T-helper 1 cell treated with Interleukin-12 subunit alpha and Interleukin-12 subunit beta and Interleukin-4 antibody, amounts not matched to agents 30 ng/mL and 1 ng/mL, for 36 hours (primary cell): ENCODE data around the gene SUGT1. TPM values are rescaled to one million over a fixed set of nuclear protein-coding genes. Genes with fewer than 3 reads are reported as not detected.

Source experiments
- intact Hi-C: fragments of 100-400 bp; cut with micrococcal nuclease; formaldehyde crosslinking; loops from one replicate; pipeline ENCODE4 v1.15.1; 2024
- total RNA-seq: library from RNA; stranded (reverse); gene quantifications from 2 replicates; pipeline ENCODE4 v1.2.3, GENCODE V29; 2022

The SUGT1 gene
- total RNA-seq, 1 donor from 2014 or later, result 48.6 TPM

- intact Hi-C loops, result no loop called here
Observed at GRCh38 chr13:52736891-52737290, 84.3 kb downstream of the SUGT1 start.

- intact Hi-C loops, result no loop called here
Observed at GRCh38 chr13:52737451-52737850, 84.8 kb downstream of the SUGT1 start.

GRCh38 chr13:52737965-52738364, 85.3 kb downstream of the SUGT1 start:
- intact Hi-C loops, result no loop called here

- intact Hi-C loops, result loop anchor here (1.0 kb wide), 1 partner anchor 74 kb away; no protein-coding TSS in a partner anchor
Observed at GRCh38 chr13:52738719-52739467, 86.3 kb downstream of the SUGT1 start.

GRCh38 chr13:52739468-52740071, 86.9 kb downstream of the SUGT1 start, which contains the start of gene CNMD:
Gene CNMD, minus strand, starts transcription at chr13:52739820. Its CDS starts 119 bp downstream, at chr13:52739701.
- intact Hi-C loops, result loop anchor here (1.0 kb wide), 1 partner anchor 74 kb away; no protein-coding TSS in a partner anchor

- intact Hi-C loops, result no loop called here
Observed at GRCh38 chr13:52743569-52743968, 90.9 kb downstream of the SUGT1 start.

- intact Hi-C loops, result no loop called here
Observed at GRCh38 chr13:52743988-52744387, 91.4 kb downstream of the SUGT1 start.

- intact Hi-C loops, result no loop called here
Observed at GRCh38 chr13:52744842-52745375, 92.3 kb downstream of the SUGT1 start.

GRCh38 chr13:52746141-52746540, 93.5 kb downstream of the SUGT1 start:
- intact Hi-C loops, result no loop called here

- intact Hi-C loops, result no loop called here
Observed at GRCh38 chr13:52749419-52749818, 96.8 kb downstream of the SUGT1 start.

Other genes with a start within 250 kb of the SUGT1 start
- 0.22 and 0.49 TPM in 2 replicates for gene THSD1, start 246.7 kb upstream of the SUGT1 start, total RNA-seq
- 50.4 and 51.9 TPM in 2 replicates for gene VPS36, start 202.2 kb upstream of the SUGT1 start, total RNA-seq
- 48.6 and 49.4 TPM in 2 replicates for gene CKAP2, start 197.4 kb upstream of the SUGT1 start, total RNA-seq
- gene HNRNPA1L2, start 10.4 kb upstream of the SUGT1 start, total RNA-seq, result 9.7 TPM in 2 replicates
- gene CNMD, start 87.0 kb downstream of the SUGT1 start, total RNA-seq, result not detected in 2 replicates
- gene PCDH8, start 195.8 kb downstream of the SUGT1 start, total RNA-seq, result not detected in 2 replicates